K562 (cell line): ENCODE results near the gene SPECC1L. TPM values are rescaled to one million over a fixed set of nuclear protein-coding genes. Genes with fewer than 3 reads are reported as not detected.
"Not testable (repeated sequence)": the region's sequence is repeated elsewhere in the genome, so short reads cannot be mapped to it uniquely, and the experiment has no call there.

Experiments used
- ATAC-seq: fragments of 200-7000 bp; cut with Tn5 transposase; 3 replicates; pipeline ENCODE4 v1.9.1; 2020; ENCODE audit warnings: moderate library complexity
- BruUV-seq: library from RNA; stranded (reverse); fragments of 400-500 nt; replicated peaks from 2 replicates; lab custom pipeline; 2021; lab: Mats Ljungman, UMichigan
- CTCF ChIA-PET: fragments of 300-600 bp; formaldehyde crosslinking; extraction: SDS; loops from one replicate; lab custom pipeline; 2021; ENCODE audit warnings: low intra/inter-chr PET ratio; lab: Yijun Ruan, JAX
- POLR2A ChIA-PET: fragments of 300-600, 350-650 bp; sonication (Branson Sonifier 250); formaldehyde crosslinking; extraction: SDS; loops from one replicate; lab custom pipeline; 2021; ENCODE audit warnings: antibody characterized with exemption, inconsistent platforms; lab: Yijun Ruan, JAX
- DNase-seq, 4 experiments: peaks; one replicate each; pipeline versions ENCODE4 v3.0.0 to v3.0.0-alpha.2; 2011 to 2018; ENCODE audit warnings: low spot score in 3 of 4, mixed read lengths in 3 of 4; ENCODE audit errors: extremely low read depth in 1 of 4
- FAIRE-seq: peaks from 2 replicates; lab custom pipeline; 2011; peaks lifted over from hg19 to GRCh38; lab: Jason Lieb, UNC
- H2AFZ ChIP-seq: 2 replicates; pipeline ENCODE4 v1.6.0; 2011; ENCODE audit warnings: low read depth, low read length, control low read depth, inconsistent platforms
- H3K27ac ChIP-seq: fragments of 200-600 bp; 3 replicates; pipeline ENCODE4 v1.8.0; 2011; ENCODE audit warnings: low read depth, mild to moderate bottlenecking, control low read depth, inconsistent platforms, low read length, moderate library complexity, mixed read lengths; ENCODE audit errors: extremely low read depth
- H3K27me3 ChIP-seq, 2 experiments: fragments of 300-600 bp in 1 of 2; 2 replicates in 1 of 2; 3 replicates in 1 of 2; pipeline versions ENCODE4 v1.6.0 to v1.8.0; 2011; ENCODE audit warnings: inconsistent platforms in 2 of 2, low read length in 2 of 2, mild to moderate bottlenecking in 1 of 2, mixed read lengths in 1 of 2, moderate library complexity in 1 of 2; ENCODE audit not compliant: control insufficient read depth in 2 of 2, insufficient read depth in 2 of 2
- H3K36me3 ChIP-seq: fragments of 300-600 bp; 3 replicates; pipeline ENCODE4 v1.8.0; 2011; ENCODE audit warnings: mild to moderate bottlenecking, low read length, inconsistent platforms; ENCODE audit not compliant: control insufficient read depth, insufficient read depth
- H3K4me1 ChIP-seq, 2 experiments: fragments of 200-600 bp in 1 of 2; replicated peaks in 1 of 2; 2 replicates in 1 of 2; 3 replicates in 1 of 2; pipeline versions ENCODE4 v1.5.1 to v1.8.0; 2011; ENCODE audit warnings: inconsistent platforms in 2 of 2, low read length in 2 of 2, mild to moderate bottlenecking in 1 of 2, mixed read lengths in 1 of 2, moderate library complexity in 1 of 2; ENCODE audit not compliant: control insufficient read depth in 2 of 2, insufficient read depth in 2 of 2
- H3K4me2 ChIP-seq: 2 replicates; pipeline ENCODE4 v1.6.1; 2011; ENCODE audit warnings: low read length, control low read depth, inconsistent platforms, mixed read lengths; ENCODE audit not compliant: insufficient read depth
- H3K4me3 ChIP-seq: fragments of 200-600 bp; sonication (generic), shearing (Covaris generic); 2 replicates; pipeline ENCODE4 v1.5.1; 2016; ENCODE audit warnings: control low read depth, inconsistent platforms
- H3K79me2 ChIP-seq: fragments of 200-600 bp; 3 replicates; pipeline ENCODE4 v1.8.0; 2011; ENCODE audit warnings: low read length, inconsistent platforms; ENCODE audit not compliant: control insufficient read depth, insufficient read depth
- H3K9ac ChIP-seq, 2 experiments: 2 replicates each; pipeline versions ENCODE4 v1.6.0 to v1.6.1; 2011; ENCODE audit warnings: low read depth in 2 of 2, low read length in 2 of 2, control low read depth in 1 of 2, inconsistent platforms in 1 of 2, mild to moderate bottlenecking in 1 of 2, mixed read lengths in 1 of 2; ENCODE audit not compliant: insufficient read depth in 1 of 2
- H3K9me1 ChIP-seq: one replicate; pipeline ENCODE4 v1.6.0; 2011; ENCODE audit warnings: inconsistent platforms, mild to moderate bottlenecking, low read length, moderate library complexity; ENCODE audit not compliant: control insufficient read depth, insufficient read depth
- H3K9me3 ChIP-seq: replicated peaks from 2 replicates; pipeline ENCODE4 v1.5.1; 2011; ENCODE audit warnings: low read depth, low read length, inconsistent platforms; ENCODE audit not compliant: control insufficient read depth, insufficient read depth
- H4K20me1 ChIP-seq: replicated peaks from 2 replicates; pipeline ENCODE4 v1.6.1; 2011; ENCODE audit warnings: low read length, inconsistent platforms, mixed read lengths; ENCODE audit not compliant: control insufficient read depth, insufficient read depth
- ZNF174 ChIP-seq: fragments of 250-450 bp; sonication (Bioruptor Pico); IDR thresholded peaks from 2 replicates; pipeline ENCODE4 v1.4.0; 2020; ENCODE audit warnings: mild to moderate bottlenecking
- ZNF699 ChIP-seq: fragments of 250-450 bp; sonication (Bioruptor Pico); IDR thresholded peaks from 2 replicates; pipeline ENCODE4 v1.8.0; 2021; ENCODE audit warnings: mild to moderate bottlenecking, moderate library complexity; ENCODE audit not compliant: insufficient replicate concordance
- WGBS: fragments of 100-300 bp; shearing (Covaris generic); methylation state at CpG from one replicate; pipeline ENCODE4 v1.1.6; 2016; ENCODE audit warnings: low coverage, mixed read lengths; ENCODE audit not compliant: insufficient coverage; ENCODE audit errors: missing lambda C conversion rate; 5-methylcytosine and 5-hydroxymethylcytosine counted together
- in situ Hi-C: fragments of 300-500 bp; cut with MboI; formaldehyde crosslinking; loops from 4 replicates; pipeline ENCODE4 v1.15.0; 2018; ENCODE audit warnings: inconsistent platforms, mixed read lengths
- intact Hi-C: fragments of 100-400 bp; cut with micrococcal nuclease; formaldehyde crosslinking; loops from 2 replicates; pipeline ENCODE4 v1.14.2; 2022
- polyA plus RNA-seq, 8 experiments: library from polyadenylated mRNA; depleted of rRNA in 4 of 8; stranded (reverse) in 5 of 8; unstranded in 3 of 8; fragments of >200 nt; fragmentation: Nextera tagmentation in 2 of 8; fragmentation: Illumina TruSeq in 1 of 8; extraction: Ambion mirVana in 2 of 8; extraction: Trizol in 1 of 8; gene quantifications; 2 replicates each; pipeline versions ENCODE4 v1.2.1 to v1.2.3, GENCODE V29; 2011 to 2014; ENCODE audit warnings: inconsistent platforms in 1 of 8, missing spikeins in 1 of 8
- total RNA-seq, 7 experiments: library from RNA; depleted of rRNA in 6 of 7; stranded (reverse); fragments of >200 nt in 6 of 7; fragmentation: Illumina TruSeq in 2 of 7; extraction: Trizol in 2 of 7; gene quantifications; 2 replicates each; pipeline versions ENCODE4 v1.2.1 to v1.2.3, GENCODE V29; 2011 to 2021; ENCODE audit warnings: low replicate concordance in 1 of 7
- TF ChIP-seq, protein P1 (sequence below), 3 experiments: fragments of 200-800 bp in 1 of 3; fragments of 250-450 bp in 1 of 3; fragments of 450-650 bp in 1 of 3; sonication (Bioruptor Pico) in 1 of 3; sonication (Bioruptor generic) in 1 of 3; formaldehyde crosslinking in 1 of 3; IDR thresholded peaks; 2 replicates each; pipeline versions ENCODE4 v1.6.1 to v1.8.0; 2016 to 2022; ENCODE audit warnings: mild to moderate bottlenecking in 2 of 3, missing genetic modification characterization in 2 of 3, missing compliant biosample characterization in 1 of 3, moderate library complexity in 1 of 3
- TF ChIP-seq, protein P2 (sequence below): sonication (generic); formaldehyde crosslinking; IDR thresholded peaks from 2 replicates; pipeline ENCODE4 v1.8.0; 2022; ENCODE audit warnings: missing genetic modification reagents, mild to moderate bottlenecking, borderline replicate concordance
- TF ChIP-seq, protein P3 (sequence below): sonication (generic); formaldehyde crosslinking; IDR thresholded peaks from 2 replicates; pipeline ENCODE4 v1.8.1; 2023; ENCODE audit warnings: mild to moderate bottlenecking, missing genetic modification reagents

The SPECC1L gene
- total and polyA plus RNA-seq, 9 of the 15 experiments (the other 6 are each of a cell fraction or from before 2014, with no cell fraction given): 1.4 to 27.9 (median 14.5) TPM

DNA sequence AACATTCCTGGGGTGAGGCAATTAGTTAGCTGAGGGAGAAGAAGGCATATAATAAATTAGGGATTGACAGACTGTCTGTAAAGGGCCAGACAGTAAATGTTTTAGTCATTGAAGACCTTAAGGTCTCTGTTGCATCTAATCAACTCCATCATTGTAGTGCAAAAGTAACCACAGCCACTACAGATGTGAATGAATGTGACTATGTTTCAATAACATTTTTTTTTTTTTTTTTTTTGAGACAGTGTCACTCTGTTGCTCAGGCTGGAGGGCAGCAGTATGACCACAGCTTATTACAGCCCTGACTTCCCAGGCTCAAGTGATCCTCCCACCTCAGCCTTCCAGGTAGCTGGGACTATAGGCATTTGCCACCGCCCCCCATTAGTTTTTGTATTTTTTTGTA lies 9.7 kb downstream of the SPECC1L start:
- H3K27ac ChIP-seq, ATAC-seq, FAIRE-seq, H3K36me3 ChIP-seq, H3K27me3 ChIP-seq, H3K4me3 ChIP-seq, H3K4me2 ChIP-seq, H3K9me1 ChIP-seq, H4K20me1 ChIP-seq, intact Hi-C loops, H3K4me1 ChIP-seq, H2AFZ ChIP-seq, in situ Hi-C loops, H3K9me3 ChIP-seq, DNase-seq, CTCF ChIA-PET, H3K9ac ChIP-seq, BruUV-seq, POLR2A ChIA-PET: not testable (repeated sequence)
- peaks cover 43% of the 10 kb centered on the region for H3K79me2 ChIP-seq
- 100% methylated on average over 1 of the region's 1 CpG for WGBS

DNA sequence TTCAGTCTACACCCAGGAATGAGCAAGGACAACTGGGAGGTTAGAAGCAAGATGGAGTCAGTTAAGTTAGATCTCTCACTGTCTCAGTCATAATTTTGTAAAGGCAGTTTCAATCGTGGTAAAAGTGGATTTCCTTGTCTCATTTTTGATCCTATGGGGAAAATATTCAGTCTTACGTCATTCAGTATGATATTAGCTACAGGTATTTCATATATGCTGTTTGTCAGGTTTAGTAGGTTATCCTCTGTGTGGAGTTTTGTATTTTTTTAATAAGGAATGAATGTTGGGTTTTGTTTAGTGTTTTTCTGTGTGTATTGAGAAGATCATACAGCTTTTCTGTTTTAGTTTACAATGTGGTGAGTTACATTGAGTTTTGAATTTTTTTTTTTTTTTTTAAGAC lies 11.8 kb downstream of the SPECC1L start:
- intact Hi-C loops (no loop called here), in situ Hi-C loops (no loop called here)
- H3K79me2 ChIP-seq: peaks cover 46% of the 10 kb centered on the region
- H3K27ac ChIP-seq: no peak overlapping the region
- no peak overlapping the region for H3K4me2 ChIP-seq
- H3K9me1 ChIP-seq: no peaks in the 10 kb centered on the region
- no TSS peak for BruUV-seq
- H3K9ac ChIP-seq: no peak overlapping the region
- POLR2A ChIA-PET: no interaction called here
- no peaks in the 10 kb centered on the region for H3K27me3 ChIP-seq
- H2AFZ ChIP-seq: no peak overlapping the region
- no peaks in the 10 kb centered on the region for H4K20me1 ChIP-seq
- FAIRE-seq (no peak), ATAC-seq (no peak), DNase-seq (no peak)
- WGBS: 47% methylated on average over 2 of the region's 2 CpGs
- no peak overlapping the region for H3K4me3 ChIP-seq
- H3K4me1 ChIP-seq: peaks cover 3 to 8% of the 10 kb centered on the region in 2 experiments; a peak in 3 of 5 replicates
- H3K36me3 ChIP-seq: no peaks in the 10 kb centered on the region
- CTCF ChIA-PET: no interaction called here
- H3K9me3 ChIP-seq: no peaks in the 10 kb centered on the region
- TF ChIP-seq ZNF174 (CRISPR knock-in tag) (no peak), ZNF699 (no peak)
- TF ChIP-seq, protein P1, sequence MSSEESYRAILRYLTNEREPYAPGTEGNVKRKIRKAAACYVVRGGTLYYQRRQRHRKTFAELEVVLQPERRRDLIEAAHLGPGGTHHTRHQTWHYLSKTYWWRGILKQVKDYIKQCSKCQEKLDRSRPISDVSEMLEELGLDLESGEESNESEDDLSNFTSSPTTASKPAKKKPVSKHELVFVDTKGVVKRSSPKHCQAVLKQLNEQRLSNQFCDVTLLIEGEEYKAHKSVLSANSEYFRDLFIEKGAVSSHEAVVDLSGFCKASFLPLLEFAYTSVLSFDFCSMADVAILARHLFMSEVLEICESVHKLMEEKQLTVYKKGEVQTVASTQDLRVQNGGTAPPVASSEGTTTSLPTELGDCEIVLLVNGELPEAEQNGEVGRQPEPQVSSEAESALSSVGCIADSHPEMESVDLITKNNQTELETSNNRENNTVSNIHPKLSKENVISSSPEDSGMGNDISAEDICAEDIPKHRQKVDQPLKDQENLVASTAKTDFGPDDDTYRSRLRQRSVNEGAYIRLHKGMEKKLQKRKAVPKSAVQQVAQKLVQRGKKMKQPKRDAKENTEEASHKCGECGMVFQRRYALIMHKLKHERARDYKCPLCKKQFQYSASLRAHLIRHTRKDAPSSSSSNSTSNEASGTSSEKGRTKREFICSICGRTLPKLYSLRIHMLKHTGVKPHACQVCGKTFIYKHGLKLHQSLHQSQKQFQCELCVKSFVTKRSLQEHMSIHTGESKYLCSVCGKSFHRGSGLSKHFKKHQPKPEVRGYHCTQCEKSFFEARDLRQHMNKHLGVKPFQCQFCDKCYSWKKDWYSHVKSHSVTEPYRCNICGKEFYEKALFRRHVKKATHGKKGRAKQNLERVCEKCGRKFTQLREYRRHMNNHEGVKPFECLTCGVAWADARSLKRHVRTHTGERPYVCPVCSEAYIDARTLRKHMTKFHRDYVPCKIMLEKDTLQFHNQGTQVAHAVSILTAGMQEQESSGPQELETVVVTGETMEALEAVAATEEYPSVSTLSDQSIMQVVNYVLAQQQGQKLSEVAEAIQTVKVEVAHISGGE (CRISPR knock-in tag; IDR thresholded peaks at IDR 0.05): no peak
- TF ChIP-seq, protein P2, sequence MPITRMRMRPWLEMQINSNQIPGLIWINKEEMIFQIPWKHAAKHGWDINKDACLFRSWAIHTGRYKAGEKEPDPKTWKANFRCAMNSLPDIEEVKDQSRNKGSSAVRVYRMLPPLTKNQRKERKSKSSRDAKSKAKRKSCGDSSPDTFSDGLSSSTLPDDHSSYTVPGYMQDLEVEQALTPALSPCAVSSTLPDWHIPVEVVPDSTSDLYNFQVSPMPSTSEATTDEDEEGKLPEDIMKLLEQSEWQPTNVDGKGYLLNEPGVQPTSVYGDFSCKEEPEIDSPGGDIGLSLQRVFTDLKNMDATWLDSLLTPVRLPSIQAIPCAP (CRISPR knock-in tag): no peak
- TF ChIP-seq, protein P3, sequence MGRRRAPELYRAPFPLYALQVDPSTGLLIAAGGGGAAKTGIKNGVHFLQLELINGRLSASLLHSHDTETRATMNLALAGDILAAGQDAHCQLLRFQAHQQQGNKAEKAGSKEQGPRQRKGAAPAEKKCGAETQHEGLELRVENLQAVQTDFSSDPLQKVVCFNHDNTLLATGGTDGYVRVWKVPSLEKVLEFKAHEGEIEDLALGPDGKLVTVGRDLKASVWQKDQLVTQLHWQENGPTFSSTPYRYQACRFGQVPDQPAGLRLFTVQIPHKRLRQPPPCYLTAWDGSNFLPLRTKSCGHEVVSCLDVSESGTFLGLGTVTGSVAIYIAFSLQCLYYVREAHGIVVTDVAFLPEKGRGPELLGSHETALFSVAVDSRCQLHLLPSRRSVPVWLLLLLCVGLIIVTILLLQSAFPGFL: no peak
